OCI-LY3 (cell line): Measurements from ENCODE around the gene GREM2.
A peak's percentile ranks its signal among the peaks of the same experiment; 100 is the strongest.

Experiments used
- H2AFZ ChIP-seq: fragments of 200-600, 300-600 bp; shearing (Covaris generic); 2 replicates; pipeline ENCODE4 v1.6.0; 2014; ENCODE audit warnings: antibody characterized with exemption, low read depth, low read length
- H3K27ac ChIP-seq: fragments of 200-600, 300-600 bp; sonication (generic); 2 replicates; pipeline ENCODE4 v1.5.1; 2014; ENCODE audit warnings: mild to moderate bottlenecking, low read length, moderate library complexity, mixed read lengths
- H3K27me3 ChIP-seq: fragments of 200-600, 300-600 bp; sonication (generic); 2 replicates; pipeline ENCODE4 v1.6.1; 2014; ENCODE audit warnings: low read depth, low read length, mixed read lengths
- H3K36me3 ChIP-seq: fragments of 200-600, 300-600 bp; sonication (generic); replicated peaks from 2 replicates; pipeline ENCODE3; 2014; ENCODE audit warnings: low read depth, low read length, mixed read lengths
- H3K4me1 ChIP-seq: fragments of 300-600, 200-600 bp; sonication (generic); 2 replicates; pipeline ENCODE4 v1.6.1; 2014; ENCODE audit warnings: low read length, mixed read lengths
- H3K4me2 ChIP-seq: fragments of 200-600, 300-600 bp; sonication (generic); 2 replicates; pipeline ENCODE4 v1.6.1; 2014; ENCODE audit warnings: low read length, mixed read lengths
- H3K4me3 ChIP-seq: fragments of 300-600, 200-600 bp; sonication (generic); 2 replicates; pipeline ENCODE4 v1.5.1; 2014; ENCODE audit warnings: antibody characterized with exemption, mild to moderate bottlenecking, low read length, moderate library complexity
- H3K79me2 ChIP-seq: fragments of 300-600, 200-600 bp; shearing (Covaris generic); 2 replicates; pipeline ENCODE4 v1.6.1; 2014; ENCODE audit warnings: mild to moderate bottlenecking, low read length, mixed read lengths
- H3K9ac ChIP-seq: fragments of 300-600, 200-600 bp; shearing (Covaris generic); 2 replicates; pipeline ENCODE4 v1.6.0; 2014; ENCODE audit warnings: mild to moderate bottlenecking, low read length, moderate library complexity
- H3K9me3 ChIP-seq: fragments of 200-600, 300-600 bp; shearing (Covaris generic); 2 replicates; pipeline ENCODE4 v1.6.1; 2014; ENCODE audit warnings: low read length, mixed read lengths; ENCODE audit not compliant: insufficient read depth
- H4K20me1 ChIP-seq: fragments of 200-600, 300-600 bp; sonication (generic); 2 replicates; pipeline ENCODE4 v1.6.1; 2016; ENCODE audit warnings: low read length, mixed read lengths; ENCODE audit not compliant: insufficient read depth
- CTCF ChIP-seq: fragments of 200-600, 300-600 bp; sonication (generic); IDR thresholded peaks from 2 replicates; pipeline ENCODE4 v1.5.1; 2014; ENCODE audit warnings: antibody characterized with exemption, low read length, low read depth
- EZH2phosphoT487 ChIP-seq: fragments of 200-600 bp; shearing (Covaris generic); IDR thresholded peaks from 2 replicates; pipeline ENCODE4 v1.6.1; 2018; ENCODE audit warnings: antibody characterized with exemption, mixed run types, low read depth

Gene GREM2

GRCh38 chr1:240500647-240501046 lies 111.3 kb downstream of the GREM2 start:
- H3K4me3 ChIP-seq: no peak overlapping the region
- no peak overlapping the region for H3K9ac ChIP-seq
- no peaks in the 10 kb centered on the region for H3K79me2 ChIP-seq
- H3K27me3 ChIP-seq: peaks cover 11% of the 10 kb centered on the region; the same call in 1 of the 2 replicates
- H3K9me3 ChIP-seq: no peaks in the 10 kb centered on the region
- H3K36me3 ChIP-seq: no peaks in the 10 kb centered on the region
- no peak overlapping the region for H3K4me2 ChIP-seq
- H4K20me1 ChIP-seq: no peaks in the 10 kb centered on the region
- no peaks in the 10 kb centered on the region for H3K4me1 ChIP-seq
- TF ChIP-seq EZH2phosphoT487 (no peak), CTCF (no peak)
- no peak overlapping the region for H3K27ac ChIP-seq
- no peak overlapping the region for H2AFZ ChIP-seq

GRCh38 chr1:240499012-240499411 lies 112.9 kb downstream of the GREM2 start:
- Histone ChIP-seq H3K27me3 (peaks cover 11% of the 10 kb centered on the region; the same call in 1 of the 2 replicates), H3K4me2 (no peak overlapping the region), H3K9ac (no peak overlapping the region), H3K79me2 (no peaks in the 10 kb centered on the region), H4K20me1 (no peaks in the 10 kb centered on the region), H3K4me3 (no peak overlapping the region), H3K27ac (no peak overlapping the region), H3K36me3 (no peaks in the 10 kb centered on the region), H3K4me1 (no peaks in the 10 kb centered on the region), H2AFZ (no peak overlapping the region), H3K9me3 (no peaks in the 10 kb centered on the region)
- TF ChIP-seq EZH2phosphoT487: no peak
- TF ChIP-seq CTCF: no peak

GRCh38 chr1:240498335-240498734 lies 113.6 kb downstream of the GREM2 start:
- H3K4me3 ChIP-seq: no peak overlapping the region

GRCh38 chr1:240497908-240498307 lies 114.0 kb downstream of the GREM2 start:
- H3K9ac ChIP-seq: no peak overlapping the region
- no peaks in the 10 kb centered on the region for H3K79me2 ChIP-seq
- H3K27me3 ChIP-seq: peaks cover 6% of the 10 kb centered on the region; the same call in 1 of the 2 replicates
- H4K20me1 ChIP-seq: no peaks in the 10 kb centered on the region
- no peaks in the 10 kb centered on the region for H3K4me1 ChIP-seq
- no peak overlapping the region for H3K4me2 ChIP-seq
- H2AFZ ChIP-seq: peak overlapping the region; percentile 58; the same call in 1 of the 2 replicates
- no peak overlapping the region for H3K4me3 ChIP-seq
- no peaks in the 10 kb centered on the region for H3K9me3 ChIP-seq
- H3K27ac ChIP-seq: no peak overlapping the region
- TF ChIP-seq CTCF (no peak), EZH2phosphoT487 (no peak)
- H3K36me3 ChIP-seq: no peaks in the 10 kb centered on the region

More at GRCh38 chr1:240498335-240498734, 113.6 kb downstream of the GREM2 start:
- TF ChIP-seq CTCF (no peak), EZH2phosphoT487 (no peak)
- H3K27ac ChIP-seq: no peak overlapping the region
- no peak overlapping the region for H3K9ac ChIP-seq
- peaks cover 7% of the 10 kb centered on the region; the same call in 1 of the 2 replicates for H3K27me3 ChIP-seq
- H3K36me3 ChIP-seq: no peaks in the 10 kb centered on the region
- no peaks in the 10 kb centered on the region for H3K79me2 ChIP-seq
- H3K4me1 ChIP-seq: no peaks in the 10 kb centered on the region
- no peaks in the 10 kb centered on the region for H4K20me1 ChIP-seq
- H3K4me2 ChIP-seq: no peak overlapping the region
- 0 out of 2 replicates have a peak overlapping the region, but pooled peaks have one; percentile 58 for H2AFZ ChIP-seq
- H3K9me3 ChIP-seq: no peaks in the 10 kb centered on the region
